ENCODE measurements around the gene HLA-DMA. TPM values are rescaled to one million over a fixed set of nuclear protein-coding genes. Genes with fewer than 3 reads are reported as not detected.
A peak's percentile ranks its signal among the peaks of the same experiment; 100 is the strongest.

HLA-DMA gene
- total and polyA plus RNA-seq, 2 of the 8 experiments (the other 6 are each of a cell fraction or from before 2014, with no cell fraction given): 13.3 to 23.1 TPM

DNA sequence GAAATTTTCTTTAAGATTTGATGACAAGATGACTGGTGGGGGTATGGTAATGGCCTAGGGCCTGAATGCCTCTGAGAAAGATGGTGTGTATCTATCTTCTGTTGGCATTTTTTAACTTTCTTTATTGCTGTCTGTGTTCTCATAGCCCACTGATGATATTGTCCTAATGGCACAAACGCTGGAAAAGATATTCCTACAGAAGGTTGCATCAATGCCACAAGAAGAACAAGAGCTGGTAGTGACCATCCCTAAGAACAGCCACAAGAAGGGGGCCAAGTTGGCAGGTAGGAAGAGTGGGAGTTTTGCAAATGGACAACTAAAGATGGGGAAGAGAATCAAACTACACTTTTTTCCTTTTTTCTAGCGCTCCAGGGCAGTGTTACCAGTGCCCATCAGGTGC, 23.0 kb upstream of the HLA-DMA start:
- 89% methylated on average over 2 of the region's 2 CpGs; no CpG with 5 or more reads in 1 of the 2 experiments for WGBS, 2 experiments (ENCODE audit: extremely low coverage in 1 of 2, insufficient coverage in 1 of 2, insufficient read length in 1 of 2, insufficient replicate concordance in 2 of 2, low coverage in 1 of 2, low lambda C conversion rate in 2 of 2, missing lambda C conversion rate in 1 of 2)
- H3K27me3 ChIP-seq (replicated peaks in 1 of 4; ENCODE audit: control insufficient read depth in 3 of 4, extremely low read depth in 1 of 4, insufficient read depth in 3 of 4, low read length in 3 of 4): no peaks in the 10 kb centered on the region
- H2BK5ac ChIP-seq (ENCODE audit: low read depth, low read length): no peak overlapping the region
- ChIA-PET POLR2A (ENCODE audit: partially characterized antibody) (interaction anchor here (1.2 to 33.3 kb wide), 5 partner anchors 4 to 105 kb away, joined by 3 to 1158 read pairs (median 117); partner anchors contain the start of genes BRD2 and HLA-DMA), CTCF (ENCODE audit: partially characterized antibody) (interaction anchor here (0.6 to 14.6 kb wide), 6 partner anchors 7 to 656 kb away, joined by 3 to 110 read pairs (median 3); partner anchors contain the start of gene HLA-DMA)
- no peak overlapping the region for H2BK120ac ChIP-seq (replicated peaks; ENCODE audit: low read depth, low read length)
- peak overlapping the region in 3 of 4 experiments; percentile 11 to 97 (median 90); a peak in 2 of 8 replicates for H3K4me3 ChIP-seq (ENCODE audit: extremely low read depth in 1 of 4, insufficient read depth in 2 of 4, low read depth in 3 of 4, low read length in 4 of 4)
- peaks cover 17% of the 10 kb centered on the region for H3K23me2 ChIP-seq (ENCODE audit: low read depth, low read length)
- H4K91ac ChIP-seq (replicated peaks; ENCODE audit: insufficient read length, low read length): no peak overlapping the region
- no peak overlapping the region for H3K9ac ChIP-seq (replicated peaks in 1 of 4; ENCODE audit: extremely low read depth in 1 of 4, low read depth in 3 of 4, low read length in 3 of 4)
- H3K9me3 ChIP-seq (ENCODE audit: insufficient read depth in 2 of 2, low read depth in 1 of 2, low read length in 1 of 2): no peaks in the 10 kb centered on the region; a peak in 2 of 4 replicates
- H4K20me1 ChIP-seq (replicated peaks in 1 of 2; ENCODE audit: control insufficient read depth in 1 of 2, insufficient read depth in 2 of 2, low read length in 2 of 2): peaks cover 67% of the 10 kb centered on the region in 2 experiments
- H2BK15ac ChIP-seq (ENCODE audit: low read length): no peak overlapping the region
- H3K4ac ChIP-seq (replicated peaks; ENCODE audit: insufficient read length, low read depth, low read length): no peak overlapping the region
- no peak for FAIRE-seq
- H3K18ac ChIP-seq (ENCODE audit: extremely low read depth, low read length): no peak overlapping the region
- H3K56ac ChIP-seq (replicated peaks; ENCODE audit: insufficient read length, low read depth, low read length): no peak overlapping the region
- TF ChIP-seq POLR2A (IDR thresholded peaks at IDR 0.05; ENCODE audit: control extremely low read depth in 1 of 2, low read depth in 2 of 2, low read length in 2 of 2) (peak in 1 of 2 experiments; percentile 53; a peak in 2 of 3 replicates), CHD2 (IDR thresholded peaks at IDR 0.05; ENCODE audit: low read length) (no peak), SRF (IDR thresholded peaks at IDR 0.05; ENCODE audit: low read depth, low read length) (no peak), CEBPB (IDR thresholded peaks at IDR 0.05; ENCODE audit: low read depth, low read length) (no peak), TCF12 (IDR thresholded peaks at IDR 0.05; ENCODE audit: low read depth, low read length) (no peak), BCL11A (IDR thresholded peaks at IDR 0.05; ENCODE audit: low read depth in 2 of 2, low read length in 2 of 2) (no peak)
- TF ChIP-seq, protein P1, sequence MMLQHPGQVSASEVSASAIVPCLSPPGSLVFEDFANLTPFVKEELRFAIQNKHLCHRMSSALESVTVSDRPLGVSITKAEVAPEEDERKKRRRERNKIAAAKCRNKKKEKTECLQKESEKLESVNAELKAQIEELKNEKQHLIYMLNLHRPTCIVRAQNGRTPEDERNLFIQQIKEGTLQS (IDR thresholded peaks at IDR 0.05; ENCODE audit: insufficient read depth, low read depth, low read length): no peak
- no peak overlapping the region for H4K5ac ChIP-seq (ENCODE audit: insufficient read length, low read depth, low read length)
- H2AK5ac ChIP-seq (ENCODE audit: low read depth, low read length): no peak overlapping the region
- H3K23ac ChIP-seq (ENCODE audit: insufficient read length): no peak overlapping the region
- no peak overlapping the region for H3K27ac ChIP-seq (ENCODE audit: low read depth, low read length)
- peaks cover 11% of the 10 kb centered on the region for H3K79me1 ChIP-seq (ENCODE audit: low read depth, low read length)
- H3K79me2 ChIP-seq (ENCODE audit: control insufficient read depth in 1 of 2, insufficient read depth in 2 of 2, low read length in 2 of 2): peaks cover 44 to 80% of the 10 kb centered on the region in 2 experiments
- no peak for DNase-seq (ENCODE audit: low read depth in 1 of 2, low spot score in 2 of 2)
- H3K14ac ChIP-seq (ENCODE audit: insufficient read length): no peak overlapping the region
- peaks cover 0 to 11% (median 6%) of the 10 kb centered on the region in 4 experiments; a peak in 5 of 7 replicates for H3K4me1 ChIP-seq (replicated peaks in 1 of 4; ENCODE audit: control insufficient read depth in 3 of 4, insufficient read depth in 4 of 4, low read length in 3 of 4)
- H2BK20ac ChIP-seq (ENCODE audit: low read length): no peak overlapping the region
- no peak overlapping the region for H4K8ac ChIP-seq (ENCODE audit: extremely low read depth, insufficient read depth, low read length)
- no peak overlapping the region for H2BK12ac ChIP-seq (ENCODE audit: low read depth, low read length)
- H3K4me2 ChIP-seq (ENCODE audit: insufficient read depth in 1 of 2, low read depth in 2 of 2, low read length in 2 of 2): peak overlapping the region in 1 of 2 experiments; percentile 28; a peak in 1 of 4 replicates
- H2AFZ ChIP-seq (ENCODE audit: low read length): no peak overlapping the region
- H3K36me3 ChIP-seq (ENCODE audit: control insufficient read depth in 2 of 4, insufficient read depth in 4 of 4, low read length in 3 of 4): peaks cover 62 to 89% (median 75%) of the 10 kb centered on the region in 4 experiments

All from H1 (cell line).